Sigmoid colon (tissue), 4 donors: ENCODE results near the gene CCDC38.

Experiments
- EP300 ChIP-seq, 4 donors: sonication (generic); formaldehyde crosslinking; IDR thresholded peaks; one replicate each; pipeline ENCODE4 v1.6.1; 2017; ENCODE audit warnings: antibody characterized with exemption in 4 of 4
- POLR2A ChIP-seq, 2 donors: fragments of 450-650 bp; IDR thresholded peaks; one replicate each; pipeline ENCODE4 v1.6.1; 2016; ENCODE audit warnings: antibody characterized with exemption in 2 of 2, mild to moderate bottlenecking in 2 of 2, moderate library complexity in 2 of 2
- POLR2AphosphoS5 ChIP-seq, 4 donors: sonication (generic); formaldehyde crosslinking; IDR thresholded peaks; one replicate each; pipeline ENCODE4 v1.6.1; 2017; ENCODE audit warnings: antibody characterized with exemption in 4 of 4
- TF ChIP-seq, protein P1 (sequence below), 4 experiments: fragments of 450-650 bp in 3 of 4; fragments of 200-600 bp in 1 of 4; IDR thresholded peaks; one replicate each; pipeline ENCODE4 v1.5.1; 2016 to 2019; ENCODE audit warnings: antibody characterized with exemption in 4 of 4, mild to moderate bottlenecking in 3 of 4, moderate library complexity in 2 of 4

DNA sequence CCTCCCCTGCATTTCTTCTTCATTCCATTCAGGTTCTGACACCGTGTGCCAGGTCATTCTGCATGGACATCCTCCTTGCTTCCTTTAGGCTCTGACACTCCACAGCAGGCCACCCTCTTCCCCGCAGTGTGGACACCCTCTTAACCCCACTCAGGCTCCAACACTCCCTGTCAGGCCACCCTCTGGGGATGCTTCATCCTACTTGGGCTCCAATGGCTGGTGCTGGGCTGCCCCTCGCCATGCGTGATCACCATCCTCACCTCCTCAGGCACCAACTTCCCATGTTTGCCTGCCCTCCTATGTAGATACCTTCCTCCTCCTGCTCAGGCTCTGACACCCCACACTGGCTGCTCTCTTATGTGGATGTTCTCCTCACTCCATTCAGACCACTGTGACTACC, 90.3 kb downstream of the CCDC38 start:
- TF ChIP-seq, protein P1, sequence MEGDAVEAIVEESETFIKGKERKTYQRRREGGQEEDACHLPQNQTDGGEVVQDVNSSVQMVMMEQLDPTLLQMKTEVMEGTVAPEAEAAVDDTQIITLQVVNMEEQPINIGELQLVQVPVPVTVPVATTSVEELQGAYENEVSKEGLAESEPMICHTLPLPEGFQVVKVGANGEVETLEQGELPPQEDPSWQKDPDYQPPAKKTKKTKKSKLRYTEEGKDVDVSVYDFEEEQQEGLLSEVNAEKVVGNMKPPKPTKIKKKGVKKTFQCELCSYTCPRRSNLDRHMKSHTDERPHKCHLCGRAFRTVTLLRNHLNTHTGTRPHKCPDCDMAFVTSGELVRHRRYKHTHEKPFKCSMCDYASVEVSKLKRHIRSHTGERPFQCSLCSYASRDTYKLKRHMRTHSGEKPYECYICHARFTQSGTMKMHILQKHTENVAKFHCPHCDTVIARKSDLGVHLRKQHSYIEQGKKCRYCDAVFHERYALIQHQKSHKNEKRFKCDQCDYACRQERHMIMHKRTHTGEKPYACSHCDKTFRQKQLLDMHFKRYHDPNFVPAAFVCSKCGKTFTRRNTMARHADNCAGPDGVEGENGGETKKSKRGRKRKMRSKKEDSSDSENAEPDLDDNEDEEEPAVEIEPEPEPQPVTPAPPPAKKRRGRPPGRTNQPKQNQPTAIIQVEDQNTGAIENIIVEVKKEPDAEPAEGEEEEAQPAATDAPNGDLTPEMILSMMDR (IDR thresholded peaks at IDR 0.05): no peak
- no peak for TF ChIP-seq EP300 (IDR thresholded peaks at IDR 0.05)
- TF ChIP-seq POLR2AphosphoS5 (IDR thresholded peaks at IDR 0.05): no peak
- TF ChIP-seq POLR2A (IDR thresholded peaks at IDR 0.05): no peak
